ENCODE results near the gene C1orf232.

Gene C1orf232

GRCh38 chr1:26155370-26156284, 13.1 kb downstream of the C1orf232 start:
- DNase-seq, result no peak

GRCh38 chr1:26154750-26155149, 14.0 kb downstream of the C1orf232 start:
- DNase-seq, result no peak

- no peak for DNase-seq
Measured at GRCh38 chr1:26153966-26154532, 14.7 kb downstream of the C1orf232 start.

GRCh38 chr1:26148887-26149286, 19.9 kb downstream of the C1orf232 start:
- no peak for DNase-seq

- DNase-seq, result no peak
Measured at GRCh38 chr1:26145960-26146294, 22.8 kb downstream of the C1orf232 start.

- DNase-seq, result no peak
Measured at GRCh38 chr1:26145041-26145959, 23.5 kb downstream of the C1orf232 start.

GRCh38 chr1:26142159-26142558, 26.6 kb downstream of the C1orf232 start:
- DNase-seq, result no peak

GRCh38 chr1:26138974-26139558, 29.7 kb downstream of the C1orf232 start:
- DNase-seq, result no peak

GRCh38 chr1:26134466-26134865, 34.3 kb downstream of the C1orf232 start:
- no peak for DNase-seq

GRCh38 chr1:26132834-26133167, 36.0 kb downstream of the C1orf232 start:
- DNase-seq, result no peak

- DNase-seq, result no peak
Measured at GRCh38 chr1:26132128-26132833, 36.5 kb downstream of the C1orf232 start.

GRCh38 chr1:26130695-26131094, 38.1 kb downstream of the C1orf232 start:
- DNase-seq, result no peak

- DNase-seq, result no peak
Measured at GRCh38 chr1:26129778-26130177, 39.0 kb downstream of the C1orf232 start.

GRCh38 chr1:26127235-26128163, 41.3 kb downstream of the C1orf232 start:
- DNase-seq, result no peak

GRCh38 chr1:26126321-26127084, 42.3 kb downstream of the C1orf232 start:
- no peak for DNase-seq

GRCh38 chr1:26125946-26126320, 42.8 kb downstream of the C1orf232 start:
- no peak for DNase-seq

GRCh38 chr1:26125382-26125781, 43.4 kb downstream of the C1orf232 start:
- no peak for DNase-seq

GRCh38 chr1:26124418-26125331, 44.1 kb downstream of the C1orf232 start:
- DNase-seq, result no peak

All from GOT3 (cell line).